SU-DHL-6 (cell line): ENCODE measurements around the gene DAPK2.

Experiments used
- H2AFZ ChIP-seq: fragments of 200-600 bp; sonication (generic); 2 replicates; pipeline ENCODE4 v1.6.1; 2014; ENCODE audit warnings: low read depth, mild to moderate bottlenecking, moderate library complexity, mixed read lengths, antibody characterized with exemption, low read length; ENCODE audit not compliant: severe bottlenecking
- H3F3A ChIP-seq: fragments of 200-600 bp; shearing (Covaris generic); 2 replicates; pipeline ENCODE4 v1.6.0; 2016; ENCODE audit warnings: antibody characterized with exemption, mild to moderate bottlenecking; ENCODE audit not compliant: insufficient read depth
- H3K27ac ChIP-seq: fragments of 200-600 bp; sonication (generic); 2 replicates; pipeline ENCODE4 v1.5.1; 2016; ENCODE audit warnings: low read depth, mild to moderate bottlenecking, low read length, moderate library complexity, mixed read lengths
- H3K27me3 ChIP-seq: fragments of 200-600 bp; sonication (generic), shearing (Covaris generic); 2 replicates; pipeline ENCODE4 v1.6.0; 2014; ENCODE audit warnings: mild to moderate bottlenecking, low read length
- H3K36me3 ChIP-seq: fragments of 200-600 bp; sonication (generic); 2 replicates; pipeline ENCODE4 v1.6.1; 2014; ENCODE audit warnings: mild to moderate bottlenecking, low read length, mixed read lengths
- H3K4me2 ChIP-seq: fragments of 300-600, 200-600 bp; shearing (Covaris generic), sonication (generic); 2 replicates; pipeline ENCODE4 v1.6.0; 2014; ENCODE audit warnings: low read length, low read depth, mild to moderate bottlenecking; ENCODE audit not compliant: poor library complexity, severe bottlenecking
- H3K4me3 ChIP-seq: fragments of 200-600 bp; sonication (generic); 2 replicates; pipeline ENCODE4 v1.5.1; 2014; ENCODE audit warnings: antibody characterized with exemption, low read length, mild to moderate bottlenecking, mixed read lengths; ENCODE audit not compliant: insufficient read depth, poor library complexity, severe bottlenecking
- H3K79me2 ChIP-seq: fragments of 200-600 bp; sonication (generic); 2 replicates; pipeline ENCODE4 v1.6.1; 2014; ENCODE audit warnings: mild to moderate bottlenecking, low read length, moderate library complexity; ENCODE audit not compliant: insufficient read depth
- H3K9ac ChIP-seq: fragments of 200-600 bp; sonication (generic); 2 replicates; pipeline ENCODE4 v1.7.0; 2014; ENCODE audit warnings: mild to moderate bottlenecking, low read length
- H3K9me2 ChIP-seq: fragments of 200-600 bp; sonication (generic); replicated peaks from 2 replicates; pipeline ENCODE4 v1.6.1; 2014; ENCODE audit warnings: low read length; ENCODE audit not compliant: insufficient read depth
- H3K9me3 ChIP-seq: fragments of 200-600 bp; sonication (generic); 2 replicates; pipeline ENCODE4 v1.6.1; 2014; ENCODE audit warnings: low read length, mixed read lengths; ENCODE audit not compliant: insufficient read depth
- H4K20me1 ChIP-seq: fragments of 200-600 bp; sonication (generic); 2 replicates; pipeline ENCODE4 v1.6.1; 2014; ENCODE audit warnings: low read depth, mild to moderate bottlenecking, antibody characterized with exemption, low read length, moderate library complexity, mixed read lengths
- CTCF ChIP-seq: fragments of 200-600 bp; sonication (generic); IDR thresholded peaks from one replicate; pipeline ENCODE4 v1.5.1; 2017; ENCODE audit warnings: antibody characterized with exemption, mild to moderate bottlenecking, low read length, moderate library complexity; ENCODE audit not compliant: insufficient read depth, poor library complexity, severe bottlenecking
- EZH2phosphoT487 ChIP-seq: fragments of 200-600 bp; sonication (generic), shearing (Covaris generic); conservative IDR thresholded peaks from 2 replicates; pipeline ENCODE4 v1.6.1; 2018; ENCODE audit warnings: mild to moderate bottlenecking, antibody characterized with exemption, low read length, moderate library complexity, mixed read lengths

DAPK2 gene

GRCh38 chr15:63899193-63899592, 147.1 kb downstream of the DAPK2 start:
- H3K4me3 ChIP-seq: no peak overlapping the region
- TF ChIP-seq EZH2phosphoT487: no peak
- TF ChIP-seq CTCF: no peak
- H4K20me1 ChIP-seq: no peaks in the 10 kb centered on the region
- H2AFZ ChIP-seq: no peak overlapping the region
- H3K27ac ChIP-seq: no peak overlapping the region
- no peaks in the 10 kb centered on the region for H3K27me3 ChIP-seq
- no peaks in the 10 kb centered on the region for H3K9me2 ChIP-seq
- no peaks in the 10 kb centered on the region for H3K36me3 ChIP-seq
- no peak overlapping the region for H3K4me2 ChIP-seq
- no peaks in the 10 kb centered on the region for H3F3A ChIP-seq
- H3K9me3 ChIP-seq: no peaks in the 10 kb centered on the region
- H3K79me2 ChIP-seq: no peaks in the 10 kb centered on the region
- H3K9ac ChIP-seq: no peak overlapping the region

- TF ChIP-seq EZH2phosphoT487: no peak
- no peaks in the 10 kb centered on the region for H3K79me2 ChIP-seq
- no peaks in the 10 kb centered on the region for H3K27me3 ChIP-seq
- no peak overlapping the region for H3K9ac ChIP-seq
- H3K36me3 ChIP-seq: no peaks in the 10 kb centered on the region
- no peak overlapping the region for H3K27ac ChIP-seq
- H3K9me2 ChIP-seq: no peaks in the 10 kb centered on the region
- H4K20me1 ChIP-seq: no peaks in the 10 kb centered on the region
- no peaks in the 10 kb centered on the region for H3K9me3 ChIP-seq
- H3F3A ChIP-seq: no peaks in the 10 kb centered on the region
- no peak overlapping the region for H3K4me3 ChIP-seq
- H2AFZ ChIP-seq: no peak overlapping the region
- H3K4me2 ChIP-seq: no peak overlapping the region
Measured at GRCh38 chr15:63896336-63897115, 149.8 kb downstream of the DAPK2 start.

GRCh38 chr15:63895787-63896218, 150.5 kb downstream of the DAPK2 start:
- Histone ChIP-seq H3K9me3 (no peaks in the 10 kb centered on the region), H3K9ac (no peak overlapping the region), H3K27ac (no peak overlapping the region), H3F3A (no peaks in the 10 kb centered on the region), H3K27me3 (no peaks in the 10 kb centered on the region), H3K4me3 (no peak overlapping the region), H3K79me2 (no peaks in the 10 kb centered on the region), H3K9me2 (no peaks in the 10 kb centered on the region), H3K4me2 (no peak overlapping the region), H4K20me1 (no peaks in the 10 kb centered on the region), H2AFZ (no peak overlapping the region), H3K36me3 (no peaks in the 10 kb centered on the region)
- no peak for TF ChIP-seq EZH2phosphoT487
- TF ChIP-seq CTCF: no peak

- Histone ChIP-seq H3K4me2 (no peak overlapping the region), H3K9me3 (no peaks in the 10 kb centered on the region)
- no peak for TF ChIP-seq CTCF
- TF ChIP-seq EZH2phosphoT487: no peak
Measured at GRCh38 chr15:63895194-63895593, 151.1 kb downstream of the DAPK2 start.

More at GRCh38 chr15:63895194-63895593, 151.1 kb downstream of the DAPK2 start:
- Histone ChIP-seq H2AFZ (no peak overlapping the region), H4K20me1 (no peaks in the 10 kb centered on the region), H3K4me3 (no peak overlapping the region), H3K27me3 (no peaks in the 10 kb centered on the region), H3K9ac (no peak overlapping the region), H3K36me3 (no peaks in the 10 kb centered on the region), H3K9me2 (no peaks in the 10 kb centered on the region), H3K79me2 (no peaks in the 10 kb centered on the region), H3F3A (no peaks in the 10 kb centered on the region), H3K27ac (no peak overlapping the region)
